Astrocyte (in vitro differentiated cells and primary cell): ENCODE results near the gene FAM241B. TPM values are rescaled to one million over a fixed set of nuclear protein-coding genes. Genes with fewer than 3 reads are reported as not detected.

Source experiments
- DNase-seq: peaks from one replicate; pipeline ENCODE4 v3.0.0-alpha.2; 2010; ENCODE audit warnings: low read depth
- FAIRE-seq: peaks from 2 replicates; lab custom pipeline; 2011; peaks lifted over from hg19 to GRCh38; lab: Jason Lieb, UNC
- H2AFZ ChIP-seq: 2 replicates; pipeline ENCODE4 v1.6.0; 2012; ENCODE audit warnings: low read depth, low read length, inconsistent platforms
- H3K27ac ChIP-seq: 2 replicates; pipeline ENCODE4 v1.5.1; 2011; ENCODE audit warnings: low read depth, low read length, inconsistent platforms
- H3K27me3 ChIP-seq: 2 replicates; pipeline ENCODE4 v1.6.0; 2011; ENCODE audit warnings: low read length, inconsistent platforms; ENCODE audit not compliant: insufficient read depth
- H3K36me3 ChIP-seq: 2 replicates; pipeline ENCODE4 v1.5.1; 2011; ENCODE audit warnings: low read length, inconsistent platforms; ENCODE audit not compliant: insufficient read depth
- H3K4me1 ChIP-seq: 2 replicates; pipeline ENCODE4 v1.5.1; 2011; ENCODE audit warnings: low read length, inconsistent platforms; ENCODE audit not compliant: insufficient read depth
- H3K4me2 ChIP-seq: 2 replicates; pipeline ENCODE4 v1.6.0; 2012; ENCODE audit warnings: low read length, inconsistent platforms
- H3K4me3 ChIP-seq: 2 replicates; pipeline ENCODE4 v1.5.1; 2011; ENCODE audit warnings: low read depth, mild to moderate bottlenecking, low read length, inconsistent platforms; ENCODE audit not compliant: insufficient read depth
- H3K79me2 ChIP-seq: 2 replicates; pipeline ENCODE4 v1.6.0; 2012; ENCODE audit warnings: mild to moderate bottlenecking, low read length, inconsistent platforms; ENCODE audit not compliant: insufficient read depth
- H3K9ac ChIP-seq: 2 replicates; pipeline ENCODE4 v1.6.0; 2012; ENCODE audit warnings: mild to moderate bottlenecking, low read length, inconsistent platforms
- H3K9me3 ChIP-seq: 2 replicates; pipeline ENCODE4 v1.5.1; 2012; ENCODE audit warnings: low read depth, mild to moderate bottlenecking, low read length, inconsistent platforms; ENCODE audit not compliant: insufficient read depth
- H4K20me1 ChIP-seq: 2 replicates; pipeline ENCODE4 v1.6.0; 2012; ENCODE audit warnings: low read length, inconsistent platforms; ENCODE audit not compliant: insufficient read depth
- H3K27ac Mint-ChIP-seq: one replicate; pipeline ENCODE4 v1.8.0; 2021; ENCODE audit warnings: mild to moderate bottlenecking, mixed read lengths; ENCODE audit not compliant: unreplicated experiment
- H3K27me3 Mint-ChIP-seq: one replicate; pipeline ENCODE4 v1.8.0; 2021; ENCODE audit warnings: low read depth, mixed read lengths; ENCODE audit not compliant: unreplicated experiment
- H3K36me3 Mint-ChIP-seq: one replicate; pipeline ENCODE4 v1.8.0; 2021; ENCODE audit warnings: low read depth, mixed read lengths; ENCODE audit not compliant: unreplicated experiment
- H3K4me1 Mint-ChIP-seq: one replicate; pipeline ENCODE4 v1.8.0; 2021; ENCODE audit warnings: low read depth, mixed read lengths; ENCODE audit not compliant: unreplicated experiment
- H3K4me3 Mint-ChIP-seq: one replicate; pipeline ENCODE4 v1.8.0; 2021; ENCODE audit warnings: mild to moderate bottlenecking, moderate library complexity, mixed read lengths; ENCODE audit not compliant: unreplicated experiment
- H3K9me3 Mint-ChIP-seq: one replicate; pipeline ENCODE4 v1.8.0; 2021; ENCODE audit warnings: mild to moderate bottlenecking, mixed read lengths; ENCODE audit not compliant: unreplicated experiment
- CTCF ChIP-seq: IDR thresholded peaks from 2 replicates; pipeline ENCODE4 v1.5.1; 2011; ENCODE audit warnings: low read depth, mild to moderate bottlenecking, inconsistent platforms, low read length, moderate library complexity; ENCODE audit not compliant: insufficient read depth
- EZH2 ChIP-seq: IDR thresholded peaks from 2 replicates; pipeline ENCODE4 v1.6.1; 2012; ENCODE audit warnings: mild to moderate bottlenecking, low read length, inconsistent platforms; ENCODE audit not compliant: insufficient read depth
- total RNA-seq: library from RNA; stranded (reverse); gene quantifications from 2 replicates; pipeline ENCODE4 v1.2.1, GENCODE V29; 2021

The FAM241B gene
- total RNA-seq, 1 donor from 2014 or later: 4.4 TPM

GRCh38 chr10:69666756-69667155, 36.7 kb downstream of the FAM241B start:
- FAIRE-seq: no peak
- H3K27me3 Mint-ChIP-seq: peaks cover 73% of the 10 kb centered on the region

GRCh38 chr10:69668721-69669120, 38.7 kb downstream of the FAM241B start:
- H3K4me1 ChIP-seq: peaks cover 6% of the 10 kb centered on the region
- no peak overlapping the region for H3K27ac ChIP-seq
- Mint-ChIP-seq H3K27ac (no peak overlapping the region), H3K4me3 (no peak overlapping the region), H3K4me1 (peaks cover 3% of the 10 kb centered on the region), H3K36me3 (no peaks in the 10 kb centered on the region), H3K27me3 (peaks cover 71% of the 10 kb centered on the region), H3K9me3 (peaks cover 5% of the 10 kb centered on the region)
- no peaks in the 10 kb centered on the region for H4K20me1 ChIP-seq
- no peaks in the 10 kb centered on the region for H3K9me3 ChIP-seq
- peaks cover 23% of the 10 kb centered on the region for H3K27me3 ChIP-seq
- H3K4me3 ChIP-seq: no peak overlapping the region
- DNase-seq (no peak), FAIRE-seq (no peak)
- H3K36me3 ChIP-seq: no peaks in the 10 kb centered on the region
- no peak overlapping the region for H3K4me2 ChIP-seq
- TF ChIP-seq CTCF: no peak
- no peak for TF ChIP-seq EZH2
- H3K79me2 ChIP-seq: no peaks in the 10 kb centered on the region
- no peak overlapping the region for H2AFZ ChIP-seq
- H3K9ac ChIP-seq: no peak overlapping the region

More at GRCh38 chr10:69666756-69667155, 36.7 kb downstream of the FAM241B start:
- no peaks in the 10 kb centered on the region for H4K20me1 ChIP-seq
- no peaks in the 10 kb centered on the region for H3K9me3 ChIP-seq
- peaks cover 5% of the 10 kb centered on the region for H3K9me3 Mint-ChIP-seq
- no peak for TF ChIP-seq CTCF
- no peak for TF ChIP-seq EZH2
- DNase-seq: no peak
- no peaks in the 10 kb centered on the region for H3K36me3 Mint-ChIP-seq
- no peak overlapping the region for H3K9ac ChIP-seq
- H3K4me2 ChIP-seq: no peak overlapping the region
- H3K4me1 ChIP-seq: peaks cover 6% of the 10 kb centered on the region
- no peak overlapping the region for H3K4me3 Mint-ChIP-seq
- H2AFZ ChIP-seq: no peak overlapping the region
- no peak overlapping the region for H3K4me3 ChIP-seq
- H3K79me2 ChIP-seq: no peaks in the 10 kb centered on the region
- no peak overlapping the region for H3K27ac ChIP-seq
- no peak overlapping the region for H3K27ac Mint-ChIP-seq
- H3K27me3 ChIP-seq: peaks cover 20% of the 10 kb centered on the region
- no peaks in the 10 kb centered on the region for H3K36me3 ChIP-seq
- peaks cover 3% of the 10 kb centered on the region for H3K4me1 Mint-ChIP-seq

GRCh38 chr10:69669409-69669808, 39.4 kb downstream of the FAM241B start:
- DNase-seq: no peak
- H2AFZ ChIP-seq: no peak overlapping the region
- peaks cover 70% of the 10 kb centered on the region for H3K27me3 Mint-ChIP-seq

More at GRCh38 chr10:69669409-69669808, 39.4 kb downstream of the FAM241B start:
- H3K4me1 Mint-ChIP-seq: peaks cover 3% of the 10 kb centered on the region
- H4K20me1 ChIP-seq: no peaks in the 10 kb centered on the region
- H3K36me3 ChIP-seq: no peaks in the 10 kb centered on the region
- no peak overlapping the region for H3K27ac ChIP-seq
- H3K9me3 ChIP-seq: no peaks in the 10 kb centered on the region
- no peak overlapping the region for H3K4me3 Mint-ChIP-seq
- no peak for FAIRE-seq
- TF ChIP-seq CTCF (no peak), EZH2 (no peak)
- H3K27me3 ChIP-seq: peaks cover 29% of the 10 kb centered on the region
- no peaks in the 10 kb centered on the region for H3K79me2 ChIP-seq
- no peak overlapping the region for H3K4me3 ChIP-seq
- no peaks in the 10 kb centered on the region for H3K36me3 Mint-ChIP-seq
- H3K9ac ChIP-seq: no peak overlapping the region
- H3K4me1 ChIP-seq: peaks cover 6% of the 10 kb centered on the region
- H3K9me3 Mint-ChIP-seq: peaks cover 5% of the 10 kb centered on the region
- H3K4me2 ChIP-seq: no peak overlapping the region
- no peak overlapping the region for H3K27ac Mint-ChIP-seq
